HepG2 (cell line): ENCODE measurements around the gene C2orf81. TPM values are rescaled to one million over a fixed set of nuclear protein-coding genes. Genes with fewer than 3 reads are reported as not detected.

Source experiments
- ARHGAP35 ChIP-seq: sonication (generic); formaldehyde crosslinking; IDR thresholded peaks from 2 replicates; pipeline ENCODE4 v1.9.0; 2022; ENCODE audit warnings: mild to moderate bottlenecking, inconsistent platforms, moderate library complexity, missing genetic modification reagents, borderline replicate concordance
- CCDC6 ChIP-seq: sonication (generic); formaldehyde crosslinking; IDR thresholded peaks from 2 replicates; pipeline ENCODE4 v1.8.1; 2022; ENCODE audit warnings: mild to moderate bottlenecking, missing genetic modification reagents, moderate library complexity
- CHD2 ChIP-seq: IDR thresholded peaks from 2 replicates; pipeline ENCODE4 v1.6.1; 2011; ENCODE audit warnings: low read depth, low read length, improper control_type of control experiment
- DMAP1 ChIP-seq: IDR thresholded peaks from 2 replicates; pipeline ENCODE4 v1.6.1; 2016
- ETS1 ChIP-seq: sonication (generic); formaldehyde crosslinking; IDR thresholded peaks from 2 replicates; pipeline ENCODE4 v1.4.0; 2020; ENCODE audit warnings: missing genetic modification reagents
- FOXO1 ChIP-seq: sonication (generic); formaldehyde crosslinking; IDR thresholded peaks from 2 replicates; pipeline ENCODE4 v1.4.0; 2020; ENCODE audit warnings: missing genetic modification reagents
- KDM2A ChIP-seq: sonication (generic); formaldehyde crosslinking; IDR thresholded peaks from 2 replicates; pipeline ENCODE4 v1.4.0; 2020; ENCODE audit warnings: low read depth, missing genetic modification reagents, borderline replicate concordance
- KLF9 ChIP-seq: IDR thresholded peaks from 2 replicates; pipeline ENCODE4 v1.6.1; 2016; ENCODE audit warnings: low read depth
- MTF1 ChIP-seq: sonication (generic); formaldehyde crosslinking; IDR thresholded peaks from 2 replicates; pipeline ENCODE4 v1.5.0; 2020; ENCODE audit warnings: missing genetic modification reagents
- NKX3-1 ChIP-seq: sonication (generic); formaldehyde crosslinking; IDR thresholded peaks from 2 replicates; pipeline ENCODE4 v1.5.0; 2020; ENCODE audit warnings: missing genetic modification reagents
- RBFOX2 ChIP-seq: fragments of 200-400 bp; formaldehyde crosslinking; IDR thresholded peaks from 2 replicates; pipeline ENCODE4 v1.6.1; 2017; ENCODE audit warnings: low read depth, mild to moderate bottlenecking, low read length
- SALL2 ChIP-seq: sonication (generic); formaldehyde crosslinking; IDR thresholded peaks from 2 replicates; pipeline ENCODE4 v1.8.1; 2023; ENCODE audit warnings: mild to moderate bottlenecking, missing genetic modification reagents, inconsistent platforms
- SAP130 ChIP-seq: IDR thresholded peaks from 2 replicates; pipeline ENCODE4 v1.6.1; 2016; ENCODE audit warnings: low read depth
- SCMH1 ChIP-seq: sonication (generic); formaldehyde crosslinking; IDR thresholded peaks from 2 replicates; pipeline ENCODE4 v1.9.0; 2021; ENCODE audit warnings: missing genetic modification reagents, mild to moderate bottlenecking, borderline replicate concordance
- SIN3B ChIP-seq: fragments of 150-350 bp; IDR thresholded peaks from 2 replicates; pipeline ENCODE4 v1.6.1; 2014; ENCODE audit warnings: low read length
- TAF15 ChIP-seq: fragments of 200-400 bp; formaldehyde crosslinking; IDR thresholded peaks from one replicate; pipeline ENCODE4 v1.6.1; 2018; ENCODE audit warnings: mild to moderate bottlenecking, low read depth, low read length; ENCODE audit not compliant: poor library complexity, severe bottlenecking
- ZBTB3 ChIP-seq: sonication (generic); formaldehyde crosslinking; IDR thresholded peaks from 2 replicates; pipeline ENCODE4 v1.4.0; 2020; ENCODE audit warnings: low read depth, mild to moderate bottlenecking, moderate library complexity, missing genetic modification reagents, borderline replicate concordance
- ZC3H4 ChIP-seq: sonication (generic); formaldehyde crosslinking; IDR thresholded peaks from 2 replicates; pipeline ENCODE4 v1.4.0; 2020; ENCODE audit warnings: missing genetic modification reagents, borderline replicate concordance
- ZNF101 ChIP-seq: sonication (generic); formaldehyde crosslinking; IDR thresholded peaks from 2 replicates; pipeline ENCODE4 v1.4.0; 2020; ENCODE audit warnings: mild to moderate bottlenecking, low read depth, missing genetic modification reagents, borderline replicate concordance
- ZNF350 ChIP-seq: sonication (generic); formaldehyde crosslinking; IDR thresholded peaks from 2 replicates; pipeline ENCODE4 v1.4.0; 2020; ENCODE audit warnings: mild to moderate bottlenecking, low read depth, missing genetic modification reagents, borderline replicate concordance
- ZNF414 ChIP-seq: sonication (generic); formaldehyde crosslinking; IDR thresholded peaks from 2 replicates; pipeline ENCODE4 v1.5.0; 2020; ENCODE audit warnings: missing genetic modification reagents
- ZZZ3 ChIP-seq: sonication (generic); formaldehyde crosslinking; IDR thresholded peaks from 2 replicates; pipeline ENCODE4 v1.4.0; 2020; ENCODE audit warnings: missing genetic modification reagents, mild to moderate bottlenecking, borderline replicate concordance
- polyA plus RNA-seq, 8 experiments: library from polyadenylated mRNA; depleted of rRNA in 3 of 8; stranded (reverse) in 7 of 8; unstranded in 1 of 8; fragments of >200 nt; fragmentation: Illumina TruSeq in 4 of 8; extraction: Trizol in 4 of 8; gene quantifications; 2 replicates each; pipeline versions ENCODE4 v1.2.1 to v1.2.3, GENCODE V29; 2011 to 2016; ENCODE audit warnings: low read depth in 4 of 8, missing spikeins in 1 of 8, mixed read lengths in 1 of 8; ENCODE audit not compliant: insufficient read depth in 1 of 8
- total RNA-seq, 5 experiments: library from RNA; depleted of rRNA; stranded (reverse); fragments of >200 nt; fragmentation: Illumina TruSeq; extraction: Trizol; gene quantifications; 2 replicates each; pipeline ENCODE4 v1.2.3, GENCODE V29; 2016; ENCODE audit warnings: low read depth in 1 of 5
- TF ChIP-seq, protein P1 (sequence below): sonication (generic); formaldehyde crosslinking; IDR thresholded peaks from 2 replicates; pipeline ENCODE4 v1.8.1; 2023; ENCODE audit warnings: mild to moderate bottlenecking, moderate library complexity, missing genetic modification reagents
- TF ChIP-seq, protein P2 (sequence below): sonication (generic); formaldehyde crosslinking; conservative IDR thresholded peaks from 2 replicates; pipeline ENCODE4 v1.4.0; 2020; ENCODE audit warnings: missing genetic modification reagents

The C2orf81 gene
- total and polyA plus RNA-seq, 2 of the 13 experiments (the other 11 are each of a cell fraction or from before 2014, with no cell fraction given) = 0.15 to 0.17 TPM

DNA sequence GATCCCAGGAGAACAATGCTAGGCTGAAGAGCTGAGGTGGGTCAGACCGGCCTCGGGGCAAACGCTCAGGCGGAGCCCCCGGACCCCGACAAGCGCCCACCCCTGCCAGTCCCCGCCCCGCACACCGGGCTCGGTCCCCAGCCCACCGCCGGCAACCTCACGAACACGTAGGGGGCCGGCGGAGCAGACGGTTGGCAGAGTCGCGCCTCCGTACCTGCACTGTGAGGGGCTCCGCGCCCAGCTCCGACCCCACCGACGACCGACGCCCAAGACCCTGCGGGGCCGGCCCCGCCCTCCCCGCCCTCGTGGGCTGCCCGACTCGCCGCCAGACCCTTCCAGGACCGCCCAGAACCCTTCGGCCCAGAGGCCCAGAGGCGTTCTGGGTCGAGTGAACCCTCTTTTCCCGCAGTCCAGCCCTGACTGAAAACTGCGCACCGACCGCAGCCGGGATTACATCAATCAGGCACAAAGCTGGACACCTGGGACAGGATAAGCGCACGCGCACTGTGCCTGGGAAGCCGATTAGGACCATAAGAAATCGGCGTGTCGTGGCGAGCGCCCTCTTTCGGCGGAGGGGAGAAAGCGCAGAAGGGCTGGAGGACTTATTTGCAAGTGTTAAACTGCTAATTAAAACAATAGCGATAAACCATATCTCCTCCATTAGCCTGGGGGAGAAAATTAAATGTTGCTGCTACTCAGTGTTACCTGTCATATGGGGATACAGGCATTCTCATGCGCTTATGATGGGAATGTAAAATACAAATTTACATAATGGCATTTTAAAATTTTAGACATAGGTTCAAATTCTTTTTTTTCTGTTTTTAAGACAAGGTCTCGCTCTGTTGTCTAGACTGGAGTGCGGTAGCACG is 29.6 kb downstream of the C2orf81 start (continued):
- TF ChIP-seq ZNF350 (CRISPR knock-in tag) (peak; percentile 94), ARHGAP35 (CRISPR knock-in tag) (peak; percentile 16; the same call in 1 of the 2 replicates), NKX3-1 (0 out of 2 replicates have a peak, but pooled peaks have one; percentile 18), ZNF101 (CRISPR knock-in tag) (no peak), KLF9 (no peak), ETS1 (CRISPR knock-in tag) (no peak), CHD2 (no peak), ZBTB3 (CRISPR knock-in tag) (no peak), ZNF414 (CRISPR knock-in tag) (no peak; the same call in 1 of the 2 replicates), SCMH1 (CRISPR knock-in tag) (no peak), ZZZ3 (no peak; the same call in 1 of the 2 replicates), TAF15 (no peak), DMAP1 (CRISPR knock-in tag) (peak; percentile 76; the same call in 1 of the 2 replicates), RBFOX2 (peak; percentile 90), MTF1 (CRISPR knock-in tag) (no peak), SALL2 (0 out of 2 replicates have a peak, but pooled peaks have one; percentile 35), KDM2A (CRISPR knock-in tag) (peak; percentile 82), ZC3H4 (CRISPR knock-in tag) (no peak), SIN3B (peak; percentile 66; the same call in 1 of the 2 replicates), FOXO1 (CRISPR knock-in tag) (peak; percentile 33; the same call in 1 of the 2 replicates), CCDC6 (CRISPR knock-in tag) (no peak; the same call in 1 of the 2 replicates), SAP130 (CRISPR knock-in tag) (peak; percentile 85)
- TF ChIP-seq, protein P1, sequence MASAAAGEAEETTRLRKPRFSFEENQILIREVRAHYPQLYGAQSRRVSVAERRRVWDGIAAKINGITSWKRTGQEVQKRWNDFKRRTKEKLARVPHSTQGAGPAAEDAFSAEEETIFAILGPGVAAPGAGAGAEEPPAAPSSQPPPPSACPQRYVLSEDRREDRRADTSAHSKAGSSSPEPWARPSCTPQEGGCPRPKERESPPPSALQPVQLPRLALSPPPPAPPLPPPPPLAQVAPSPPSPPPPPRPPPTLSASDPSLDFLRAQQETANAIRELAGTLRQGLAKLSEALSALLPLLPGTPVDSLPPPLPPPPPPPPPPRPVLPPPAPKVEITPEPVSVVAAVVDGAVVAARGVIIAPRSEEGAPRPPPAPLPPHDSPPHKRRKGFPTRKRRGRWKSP = peak; percentile 64; the same call in 1 of the 2 replicates
- TF ChIP-seq, protein P2, sequence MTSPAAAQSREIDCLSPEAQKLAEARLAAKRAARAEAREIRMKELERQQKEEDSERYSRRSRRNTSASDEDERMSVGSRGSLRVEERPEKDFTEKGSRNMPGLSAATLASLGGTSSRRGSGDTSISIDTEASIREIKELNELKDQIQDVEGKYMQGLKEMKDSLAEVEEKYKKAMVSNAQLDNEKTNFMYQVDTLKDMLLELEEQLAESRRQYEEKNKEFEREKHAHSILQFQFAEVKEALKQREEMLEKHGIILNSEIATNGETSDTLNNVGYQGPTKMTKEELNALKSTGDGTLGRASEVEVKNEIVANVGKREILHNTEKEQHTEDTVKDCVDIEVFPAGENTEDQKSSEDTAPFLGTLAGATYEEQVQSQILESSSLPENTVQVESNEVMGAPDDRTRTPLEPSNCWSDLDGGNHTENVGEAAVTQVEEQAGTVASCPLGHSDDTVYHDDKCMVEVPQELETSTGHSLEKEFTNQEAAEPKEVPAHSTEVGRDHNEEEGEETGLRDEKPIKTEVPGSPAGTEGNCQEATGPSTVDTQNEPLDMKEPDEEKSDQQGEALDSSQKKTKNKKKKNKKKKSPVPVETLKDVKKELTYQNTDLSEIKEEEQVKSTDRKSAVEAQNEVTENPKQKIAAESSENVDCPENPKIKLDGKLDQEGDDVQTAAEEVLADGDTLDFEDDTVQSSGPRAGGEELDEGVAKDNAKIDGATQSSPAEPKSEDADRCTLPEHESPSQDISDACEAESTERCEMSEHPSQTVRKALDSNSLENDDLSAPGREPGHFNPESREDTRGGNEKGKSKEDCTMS (CRISPR knock-in tag) = no peak
